NCI-H187 treated with DMSO at 0.1 percent for 48 hours (cell line): ENCODE results near the gene ANKRD42.
"Not testable (repeated sequence)": the region's sequence is repeated elsewhere in the genome, so short reads cannot be mapped to it uniquely, and the experiment has no call there.

Experiments
- DNase-seq: peaks from one replicate; lab custom pipeline; 2025; lab: John Stamatoyannopoulos, UW

The ANKRD42 gene

DNA sequence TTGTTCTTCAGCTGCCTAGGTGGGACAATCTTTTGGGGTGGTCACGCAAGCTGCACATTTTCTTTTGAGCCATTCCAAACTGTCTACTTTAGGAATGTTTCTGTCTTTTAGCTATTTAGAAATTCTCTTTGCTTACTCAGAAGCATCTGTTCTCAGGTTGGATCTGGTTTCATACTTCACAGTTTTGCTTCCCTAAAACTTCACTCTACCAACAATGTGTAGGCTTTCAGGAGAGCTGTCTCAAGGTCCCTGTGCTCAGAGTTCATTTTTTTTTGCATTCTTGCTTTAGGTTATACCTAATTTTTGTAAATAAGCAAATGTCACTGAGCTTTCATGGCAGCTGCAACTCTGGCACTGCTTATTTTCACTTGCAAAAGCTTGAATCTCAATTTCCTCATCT, 55.9 kb downstream of the ANKRD42 start:
- no peak for DNase-seq

DNA sequence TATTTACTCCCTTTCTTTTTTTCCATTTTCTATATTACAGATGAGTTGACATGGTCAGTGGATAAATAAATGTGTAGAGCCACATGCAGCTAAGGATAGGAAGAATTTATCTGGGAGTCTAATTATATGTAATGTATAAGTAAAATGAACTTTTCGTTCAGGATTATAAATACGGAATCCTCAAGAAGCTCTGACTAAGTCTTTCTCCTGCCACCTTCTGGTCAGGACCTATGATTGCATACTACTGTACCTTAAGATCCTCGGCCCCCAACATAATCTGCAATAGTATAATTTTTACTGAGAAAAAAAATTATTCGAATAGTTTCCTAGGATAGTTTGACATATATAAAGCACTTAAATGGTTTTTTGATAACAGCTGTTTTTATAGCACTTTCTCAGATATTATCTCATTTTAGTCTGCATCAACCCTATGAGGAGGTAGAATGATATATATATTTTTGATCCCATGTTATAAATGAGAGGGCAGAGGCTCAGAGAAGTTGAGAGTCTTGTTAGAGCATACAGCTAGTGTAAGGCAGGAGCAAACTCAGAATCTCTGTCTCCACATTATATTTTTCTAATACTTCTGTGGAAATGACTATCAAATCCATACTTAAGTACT, 56.6 kb downstream of the ANKRD42 start:
- DNase-seq, result no peak

DNA sequence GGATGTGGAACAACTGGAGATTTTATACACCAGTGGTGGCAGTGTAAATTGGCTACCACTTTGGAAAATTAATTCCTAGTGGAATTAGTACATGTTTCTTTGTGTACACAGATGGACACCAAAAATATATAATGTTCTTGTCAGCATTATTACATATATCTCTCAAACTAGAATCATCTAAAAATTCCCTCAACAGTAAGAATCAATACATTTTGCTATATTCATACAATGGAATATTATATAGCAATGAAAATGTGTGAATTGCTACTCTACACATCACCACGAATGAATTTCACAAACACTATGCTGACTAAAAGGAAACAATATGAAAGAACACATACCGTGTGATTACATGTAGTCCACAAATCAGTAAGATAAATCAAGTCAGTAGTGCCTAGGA, 58.8 kb downstream of the ANKRD42 start:
- no peak for DNase-seq

DNA sequence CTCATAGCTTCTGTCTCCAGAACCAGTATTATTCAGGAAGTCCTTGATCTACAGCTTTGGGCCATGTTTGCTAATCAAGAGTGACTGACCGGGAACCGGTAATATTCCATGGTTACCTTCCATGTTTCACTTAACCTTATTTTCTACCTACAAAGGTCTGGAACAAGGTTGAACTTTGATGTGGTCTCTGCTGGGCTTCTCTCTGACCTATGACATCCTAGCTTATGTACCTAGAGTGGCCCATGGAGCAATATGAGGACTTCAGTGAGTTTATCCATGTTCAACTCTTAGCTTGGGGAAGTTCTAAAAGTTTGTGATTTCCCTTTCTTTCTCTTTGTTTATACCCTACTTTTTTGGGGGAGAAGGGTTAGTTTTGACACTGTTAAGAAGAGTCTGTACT, 59.4 kb downstream of the ANKRD42 start:
- no peak for DNase-seq

DNA sequence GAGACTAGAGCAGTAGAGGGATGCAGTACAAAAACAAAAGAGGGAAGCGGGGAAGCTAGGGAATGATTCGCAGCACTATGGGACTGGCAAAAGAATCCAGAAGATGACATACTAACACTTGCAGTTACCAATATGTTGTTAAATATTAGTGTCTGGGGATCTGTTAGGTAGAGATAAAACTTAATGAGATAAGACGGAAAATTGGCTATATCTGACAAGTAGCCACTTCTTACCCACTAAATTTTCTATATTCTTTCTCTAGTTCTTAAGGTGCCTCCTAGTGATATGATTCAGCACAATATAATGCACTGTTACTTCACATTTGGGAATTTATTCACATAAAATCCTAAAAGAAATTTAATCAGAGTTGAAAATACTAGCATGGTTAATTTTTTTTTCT, 61.9 kb downstream of the ANKRD42 start:
- no peak for DNase-seq

DNA sequence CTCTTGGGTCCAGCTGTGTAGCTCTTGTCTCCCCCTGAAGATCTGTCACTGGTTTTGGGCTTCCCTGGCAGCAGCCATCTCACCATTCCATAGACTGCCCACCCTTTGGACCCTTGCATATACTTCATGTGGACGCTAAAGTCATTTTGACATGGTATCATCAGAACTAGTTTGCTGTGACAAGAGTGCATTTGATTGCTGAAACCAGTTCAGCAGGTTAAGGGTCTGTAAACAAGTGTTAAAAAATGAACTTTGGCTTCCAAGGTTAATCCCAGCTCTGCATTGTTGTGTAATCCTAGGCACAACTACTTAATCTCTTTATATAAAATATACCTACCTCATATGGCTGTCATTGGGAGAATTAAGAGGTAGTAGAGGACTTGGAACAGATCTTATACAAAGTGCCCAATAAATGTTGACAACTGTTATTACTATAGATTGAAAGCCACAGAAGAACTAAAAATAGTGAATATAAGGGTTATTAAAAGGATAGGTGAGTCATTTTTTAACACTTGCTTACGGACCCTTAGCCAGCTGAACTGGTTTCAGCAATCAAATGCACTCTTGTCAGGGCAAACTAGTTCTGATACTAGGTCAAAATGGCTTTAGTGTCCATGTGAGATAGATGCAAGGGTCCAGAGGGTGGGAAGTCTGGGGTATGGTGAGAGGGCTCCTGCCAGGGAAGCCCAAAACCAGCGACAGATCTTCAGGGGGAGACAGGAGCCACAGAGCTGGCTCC, 63.3 kb downstream of the ANKRD42 start:
- DNase-seq, result no peak

DNA sequence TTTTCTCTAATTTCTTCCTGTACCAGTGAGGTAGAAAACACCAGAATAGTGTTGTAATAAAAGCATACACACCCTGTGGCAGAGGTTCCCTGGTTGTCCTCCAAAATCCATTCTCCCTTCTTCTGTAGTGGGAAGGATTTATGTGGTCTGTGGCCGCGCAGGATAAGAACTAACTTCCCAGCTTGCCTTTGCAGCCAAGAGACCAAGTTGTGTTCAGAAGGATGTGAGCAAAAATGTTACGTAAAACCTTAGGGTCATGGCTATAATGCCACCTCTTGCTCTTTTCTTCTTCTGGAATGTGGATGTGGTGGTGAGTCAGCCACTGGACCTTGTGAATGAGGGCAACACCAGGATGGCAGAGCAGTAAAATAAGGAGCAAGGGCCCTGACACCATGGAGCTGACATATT, 64.3 kb downstream of the ANKRD42 start:
- no peak for DNase-seq

DNA sequence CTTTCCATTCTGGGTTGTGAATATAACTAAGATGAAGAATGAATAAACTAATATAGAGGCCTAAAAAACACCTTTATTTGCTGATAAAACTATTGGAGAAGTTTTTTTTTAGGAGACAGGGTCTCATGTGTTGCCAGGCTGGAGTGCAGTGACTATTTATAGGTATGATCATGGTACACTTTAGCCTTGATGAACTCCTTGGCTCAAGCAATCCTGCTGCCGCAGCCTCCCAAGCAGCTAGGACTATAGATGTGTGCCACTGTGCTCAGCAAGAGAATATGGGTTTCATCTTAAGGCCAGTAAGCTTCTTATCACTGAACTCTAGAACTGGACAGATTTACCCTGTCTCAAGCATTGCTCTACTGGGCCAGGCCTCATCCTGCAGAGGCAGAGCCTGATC, 66.0 kb downstream of the ANKRD42 start:
- no peak for DNase-seq

DNA sequence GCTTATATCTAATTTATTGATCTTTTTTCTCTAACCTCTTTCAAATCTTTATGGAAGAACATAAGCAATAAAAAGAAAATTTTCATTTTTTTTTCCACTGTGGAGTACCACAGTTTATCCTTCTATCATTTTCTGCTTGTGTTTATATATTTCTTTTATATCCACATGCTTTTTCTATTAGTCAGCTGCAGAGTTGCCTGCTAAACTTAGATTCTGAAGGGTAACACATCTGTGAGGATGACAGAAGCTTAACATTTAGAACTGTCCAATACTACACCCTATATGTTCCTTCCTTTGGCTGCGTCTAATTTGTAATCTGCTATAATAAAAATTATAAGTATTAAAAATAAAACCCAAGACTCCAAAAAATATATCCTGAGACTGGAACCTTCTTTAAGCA, 71.8 kb downstream of the ANKRD42 start:
- no peak for DNase-seq

DNA sequence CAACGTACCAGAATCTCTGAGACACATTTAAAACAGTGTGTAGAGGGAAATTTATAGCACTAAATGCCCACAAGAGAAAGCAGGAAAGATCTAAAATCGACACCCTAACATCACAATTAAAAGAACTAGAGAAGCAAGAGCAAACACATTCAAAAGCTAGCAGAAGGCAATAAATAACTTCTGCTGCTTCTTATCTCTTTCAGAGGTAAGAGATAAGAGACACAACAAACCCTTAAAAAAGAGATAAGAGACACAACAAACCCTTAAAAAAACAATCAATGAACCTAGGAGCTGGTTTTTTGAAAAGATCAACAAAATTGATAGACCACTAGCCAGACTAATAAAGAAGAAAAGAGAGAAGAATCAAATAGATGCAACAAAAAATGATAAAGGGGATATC, 75.6 kb downstream of the ANKRD42 start:
- not testable (repeated sequence) for DNase-seq

DNA sequence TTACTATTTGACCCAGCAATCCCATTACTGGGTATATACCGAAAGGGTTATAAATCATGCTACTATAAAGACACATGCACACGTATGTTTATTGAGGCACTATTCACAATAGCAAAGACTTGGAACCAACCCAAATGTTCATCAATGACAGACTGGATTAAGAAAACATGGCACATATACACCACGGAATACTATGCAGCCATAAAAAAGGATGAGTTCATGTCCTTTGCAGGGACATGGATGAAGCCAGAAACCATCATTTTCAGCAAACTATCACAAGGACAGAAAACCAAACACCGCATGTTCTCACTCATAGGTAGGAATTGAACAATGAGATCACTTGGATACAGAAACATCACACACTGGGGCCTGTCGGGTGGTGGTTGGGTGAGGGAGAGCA, 78.2 kb downstream of the ANKRD42 start:
- not testable (repeated sequence) for DNase-seq

DNA sequence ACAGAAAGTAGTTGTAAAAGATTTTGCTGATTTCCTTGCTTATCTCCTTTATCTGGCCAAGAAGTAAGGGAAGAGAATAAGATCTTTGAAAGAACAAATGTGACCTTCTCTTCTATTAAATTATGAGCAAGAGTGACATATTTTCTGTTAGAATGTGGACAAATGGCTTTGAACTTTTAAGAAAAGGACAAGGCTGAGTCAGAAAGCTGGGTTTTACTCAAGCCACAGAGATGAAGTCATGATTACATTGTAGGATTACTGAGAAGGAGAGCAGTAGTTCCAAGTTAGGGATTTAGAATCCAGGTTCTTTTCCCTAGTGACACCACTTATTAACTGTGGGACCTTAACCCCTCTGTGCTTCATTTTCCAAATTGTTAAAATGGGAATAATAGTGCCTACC, 79.1 kb downstream of the ANKRD42 start:
- no peak for DNase-seq

DNA sequence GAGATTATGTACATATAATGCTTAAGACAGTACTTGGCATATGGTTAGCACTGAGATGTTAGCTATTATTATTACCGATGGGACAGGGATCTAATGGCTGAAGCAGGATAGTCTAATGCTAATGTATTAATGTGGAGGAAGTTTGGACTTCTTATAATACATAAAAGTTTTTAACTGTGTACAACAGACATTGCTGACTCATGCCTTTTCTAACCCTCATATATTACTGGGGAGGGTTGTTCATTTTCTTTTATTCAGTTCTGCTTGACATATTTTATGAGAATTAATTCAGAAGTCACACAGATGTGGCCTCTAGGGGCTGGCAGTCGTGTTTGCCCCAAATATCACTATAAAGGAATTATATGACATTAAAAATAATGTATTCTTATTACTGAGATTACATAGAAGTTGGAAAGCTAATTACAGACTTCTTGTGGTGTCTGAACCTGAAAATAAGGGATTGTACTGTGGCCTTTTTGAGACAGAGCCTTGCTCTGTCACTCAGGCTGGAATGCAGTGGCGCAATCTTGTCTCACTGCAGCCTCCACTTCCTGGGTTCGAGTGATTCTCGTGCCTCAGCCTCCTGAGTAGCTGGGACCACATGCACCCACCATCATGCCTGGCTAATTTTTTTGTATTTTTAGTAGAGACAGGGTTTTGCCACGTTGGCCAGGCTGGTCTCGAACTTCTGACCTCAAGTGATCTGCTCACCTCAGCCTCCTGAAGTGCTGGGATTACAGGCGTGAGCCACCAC, 82.6 kb downstream of the ANKRD42 start:
- no peak for DNase-seq

DNA sequence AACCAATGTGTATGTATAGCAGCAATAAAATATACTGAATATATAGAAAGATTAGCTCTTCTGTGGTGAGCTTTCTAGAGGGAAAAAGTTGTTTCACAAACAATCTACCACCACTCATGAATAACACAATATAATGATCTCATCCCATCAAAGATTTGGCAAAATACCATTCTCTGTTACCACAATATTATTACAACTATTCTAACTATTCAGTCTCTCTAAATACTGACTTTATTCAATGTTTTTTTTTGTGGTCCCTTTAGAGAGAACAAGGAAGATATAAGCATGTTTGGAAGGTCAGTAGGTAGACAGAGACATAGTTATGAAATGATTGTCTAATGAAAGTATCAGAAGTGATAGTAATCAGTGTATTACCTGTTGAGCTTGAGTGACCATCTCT, 84.8 kb downstream of the ANKRD42 start:
- DNase-seq, result no peak

DNA sequence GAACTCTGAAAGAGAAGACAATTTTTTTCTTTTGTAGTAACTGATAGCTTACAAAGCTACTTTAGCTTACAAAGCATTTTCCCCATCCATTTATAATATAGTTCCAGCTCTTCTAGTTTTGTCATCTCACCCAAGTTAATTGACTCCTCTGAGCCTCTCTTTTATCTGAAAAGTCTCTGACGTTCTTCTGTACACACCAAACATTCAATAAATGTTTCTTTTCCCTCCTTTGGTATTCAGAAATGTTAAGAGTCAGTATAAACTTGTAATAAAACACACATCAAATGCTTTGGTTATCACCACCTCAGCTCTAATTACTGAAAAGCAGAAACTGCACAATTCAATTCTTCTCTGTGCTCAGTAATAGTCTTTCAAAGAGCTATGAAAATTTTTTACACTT, 86.7 kb downstream of the ANKRD42 start:
- no peak for DNase-seq

DNA sequence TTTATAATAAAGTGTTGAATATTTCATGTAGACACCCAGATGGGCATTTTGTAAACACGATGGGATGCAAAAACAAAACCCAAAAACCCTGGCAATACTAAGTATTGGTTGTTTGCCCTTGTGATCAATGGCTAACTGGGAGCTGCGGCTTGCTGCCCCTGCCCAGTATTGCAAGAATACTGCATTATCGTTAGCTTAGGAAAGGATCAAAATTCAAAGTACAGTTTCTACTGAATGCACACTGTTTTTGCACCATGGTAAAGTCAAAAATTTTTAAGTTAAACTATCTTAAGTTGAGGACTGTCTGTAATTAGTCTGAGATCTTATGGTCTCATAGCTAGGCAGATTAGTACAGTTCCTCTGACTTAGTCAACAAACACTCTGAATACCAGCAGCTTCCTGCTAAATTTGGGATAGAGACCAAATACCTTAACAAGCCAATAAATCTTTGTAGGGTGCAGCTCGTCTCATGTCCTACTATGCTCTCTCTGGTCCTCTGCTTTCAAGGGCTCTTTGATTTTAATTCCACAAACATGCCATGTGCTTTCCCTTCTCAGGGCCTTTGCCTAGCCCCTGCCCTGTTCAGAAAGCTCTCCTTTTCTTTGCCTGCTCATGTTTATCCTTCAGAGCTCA, 88.7 kb downstream of the ANKRD42 start:
- no peak for DNase-seq

DNA sequence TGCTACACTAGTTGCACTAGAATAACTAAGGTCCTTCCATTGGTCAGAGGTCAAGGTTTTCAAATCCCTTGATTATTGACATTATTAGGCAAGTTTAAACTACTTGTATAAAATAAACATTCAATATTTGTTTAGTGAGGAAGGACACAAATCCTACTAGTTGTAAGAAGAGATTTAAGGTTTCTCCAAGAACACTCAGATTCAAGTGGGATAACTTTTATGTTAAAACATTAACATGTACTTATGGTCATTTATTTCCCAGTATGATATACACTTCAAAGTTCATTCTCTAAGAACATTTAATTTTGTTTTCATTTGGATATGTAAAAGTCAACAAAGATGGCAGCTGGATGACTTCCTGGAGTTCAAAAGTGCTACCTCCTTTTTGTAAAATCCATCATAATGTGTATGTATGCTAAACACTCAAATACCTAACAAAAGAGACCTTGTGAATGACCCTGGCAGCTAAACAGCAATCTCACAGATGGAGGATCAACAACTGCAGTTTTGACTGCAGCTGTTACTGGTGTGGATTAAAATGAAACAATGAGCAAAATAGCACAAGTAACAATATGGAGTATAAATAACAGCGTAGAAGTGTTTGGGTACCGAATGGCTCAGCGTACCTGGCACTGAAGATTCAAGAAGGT, 91.1 kb downstream of the ANKRD42 start:
- no peak for DNase-seq

DNA sequence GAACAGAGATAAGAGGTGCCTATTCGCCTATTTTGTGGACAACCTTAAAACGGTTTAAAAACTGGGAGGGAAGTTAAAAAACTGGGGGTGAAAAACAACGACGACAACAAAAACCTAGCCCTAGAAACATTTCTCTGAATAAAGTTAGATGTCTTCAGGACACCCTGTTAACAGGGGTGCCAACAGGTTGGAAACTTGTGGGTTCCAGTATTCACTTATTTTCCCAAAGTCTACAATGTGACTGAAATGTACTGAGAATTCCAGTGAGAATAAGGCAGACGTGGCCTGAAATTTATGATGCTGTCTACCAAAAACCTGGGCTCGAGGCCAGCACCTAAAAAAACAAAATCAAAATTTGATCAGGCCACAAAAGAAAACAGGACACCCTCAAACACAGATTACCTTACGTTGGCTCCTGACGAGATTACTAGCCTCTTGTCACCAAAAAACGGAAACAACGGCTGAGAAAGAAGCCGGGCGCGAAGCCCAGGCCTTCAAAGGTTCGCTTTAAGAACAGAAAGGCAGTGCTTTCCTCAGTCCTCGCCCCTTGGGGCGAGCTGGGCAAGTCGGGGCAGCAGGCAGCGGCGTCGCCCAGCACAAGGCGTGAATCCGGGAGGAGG, 91.7 kb downstream of the ANKRD42 start:
- DNase-seq, result no peak

DNA sequence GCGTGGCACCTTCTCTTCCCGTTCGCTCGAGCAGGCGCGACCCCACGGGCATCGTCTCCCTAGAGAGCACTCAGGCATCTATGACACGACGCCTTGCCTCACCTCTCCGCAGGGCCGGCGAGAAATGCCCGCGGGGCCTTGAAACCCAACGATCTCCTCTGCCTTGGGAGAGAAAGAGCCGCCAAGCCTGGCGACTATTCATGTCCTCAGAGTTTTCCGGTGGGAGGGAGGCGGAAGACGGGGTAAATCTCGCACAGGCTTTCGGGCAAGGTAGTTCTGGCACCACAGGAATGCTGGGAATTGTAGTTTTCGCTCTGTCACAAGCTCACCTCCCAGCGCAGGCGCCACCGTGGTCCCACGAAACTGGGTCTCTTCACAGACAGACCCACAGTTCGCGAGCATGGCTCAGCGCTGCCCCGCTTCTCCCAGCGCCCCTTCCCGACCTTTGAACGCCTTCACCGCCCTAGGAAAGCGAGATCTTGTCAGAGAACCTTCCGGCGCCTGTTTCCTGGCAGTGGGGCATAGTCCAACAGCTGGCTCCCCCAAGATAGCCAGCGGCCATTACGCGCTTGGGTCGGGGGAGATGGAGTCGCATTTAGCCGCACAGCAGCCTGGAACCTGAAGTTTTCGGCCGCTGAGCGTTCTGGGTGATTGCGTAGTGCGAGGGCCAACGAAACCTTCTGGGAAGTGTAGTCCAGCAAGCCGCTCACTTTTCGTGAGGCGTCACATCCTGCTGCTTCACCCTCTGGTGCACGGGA, 92.4 kb downstream of the ANKRD42 start, which contains the start of gene CCDC90B:
TSS of gene CCDC90B (minus strand) at position 597 of the 758 bp plus-strand sequence. CDS start at position 202, 395 bp downstream.
- DNase-seq, result peak; percentile 91

DNA sequence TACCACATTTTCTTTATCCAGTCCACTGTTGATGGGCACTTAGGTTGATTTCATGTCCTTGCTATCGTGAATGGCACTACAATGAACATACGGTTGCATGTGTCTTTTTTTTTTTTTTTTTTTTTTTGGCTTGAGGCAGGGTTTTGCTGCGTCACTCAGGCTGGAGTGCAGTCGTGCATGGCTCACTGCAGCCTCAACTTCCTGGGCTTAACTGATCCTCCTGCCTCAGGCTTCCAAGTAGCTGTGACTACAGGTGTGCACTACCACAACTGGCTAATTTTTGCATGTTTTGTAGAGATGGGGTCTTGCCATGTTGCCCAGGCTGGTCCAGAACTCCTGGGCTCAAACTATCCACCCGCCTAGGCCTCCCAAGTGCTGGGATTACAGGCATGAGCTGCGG, 94.1 kb downstream of the ANKRD42 start:
- DNase-seq, result no peak
